ES-I3 (cell line): ENCODE measurements around the gene LCOR.

Experiments used
- H3K36me3 ChIP-seq: 2 replicates; pipeline ENCODE4 v1.6.1; 2013; ENCODE audit warnings: mild to moderate bottlenecking, low read length, control low read depth, moderate library complexity; ENCODE audit not compliant: insufficient read depth
- H3K4me1 ChIP-seq: 2 replicates; pipeline ENCODE4 v1.6.1; 2013; ENCODE audit warnings: mild to moderate bottlenecking, control low read depth, low read length; ENCODE audit not compliant: insufficient read depth
- H3K9ac ChIP-seq: 2 replicates; pipeline ENCODE4 v1.6.1; 2013; ENCODE audit warnings: low read depth, mild to moderate bottlenecking, low read length, moderate library complexity
- H3K9me3 ChIP-seq: 2 replicates; pipeline ENCODE4 v1.6.1; 2013; ENCODE audit warnings: mild to moderate bottlenecking, low read length, moderate library complexity; ENCODE audit not compliant: control insufficient read depth, insufficient read depth

The LCOR gene

GRCh38 chr10:96889415-96890171, 57.5 kb downstream of the LCOR start:
- Histone ChIP-seq H3K36me3 (no peaks in the 10 kb centered on the region), H3K4me1 (peaks cover 5% of the 10 kb centered on the region; the same call in 1 of the 2 replicates)

GRCh38 chr10:96890172-96890513, 58.0 kb downstream of the LCOR start:
- no peaks in the 10 kb centered on the region for H3K36me3 ChIP-seq
- H3K9me3 ChIP-seq: peaks cover 3% of the 10 kb centered on the region; the same call in 1 of the 2 replicates
- H3K4me1 ChIP-seq: peaks cover 5% of the 10 kb centered on the region; the same call in 1 of the 2 replicates
- H3K9ac ChIP-seq: no peak overlapping the region

More at GRCh38 chr10:96889415-96890171, 57.5 kb downstream of the LCOR start:
- H3K9ac ChIP-seq: no peak overlapping the region
- H3K9me3 ChIP-seq: peaks cover 3% of the 10 kb centered on the region; the same call in 1 of the 2 replicates

GRCh38 chr10:96890580-96890979, 58.5 kb downstream of the LCOR start:
- no peaks in the 10 kb centered on the region for H3K36me3 ChIP-seq
- peaks cover 5% of the 10 kb centered on the region; the same call in 1 of the 2 replicates for H3K4me1 ChIP-seq
- H3K9me3 ChIP-seq: peaks cover 3% of the 10 kb centered on the region; the same call in 1 of the 2 replicates
- no peak overlapping the region for H3K9ac ChIP-seq

GRCh38 chr10:96891840-96892239, 59.7 kb downstream of the LCOR start:
- H3K9ac ChIP-seq: no peak overlapping the region
- H3K36me3 ChIP-seq: no peaks in the 10 kb centered on the region
- H3K4me1 ChIP-seq: peaks cover 5% of the 10 kb centered on the region; the same call in 1 of the 2 replicates
- H3K9me3 ChIP-seq: peaks cover 3% of the 10 kb centered on the region; the same call in 1 of the 2 replicates

GRCh38 chr10:96895662-96896424, 63.7 kb downstream of the LCOR start:
- Histone ChIP-seq H3K9ac (no peak overlapping the region), H3K9me3 (peaks cover 3% of the 10 kb centered on the region; the same call in 1 of the 2 replicates), H3K4me1 (no peaks in the 10 kb centered on the region), H3K36me3 (no peaks in the 10 kb centered on the region)

- Histone ChIP-seq H3K9ac (no peak overlapping the region), H3K4me1 (no peaks in the 10 kb centered on the region), H3K9me3 (peaks cover 3% of the 10 kb centered on the region; the same call in 1 of the 2 replicates), H3K36me3 (no peaks in the 10 kb centered on the region)
These were observed 64.9 kb downstream of the LCOR start for GRCh38 chr10:96896884-96897589.

GRCh38 chr10:96902117-96902516, 70.0 kb downstream of the LCOR start:
- no peaks in the 10 kb centered on the region for H3K36me3 ChIP-seq

GRCh38 chr10:96902731-96903358, 70.7 kb downstream of the LCOR start:
- Histone ChIP-seq H3K4me1 (peaks cover 6% of the 10 kb centered on the region; the same call in 1 of the 2 replicates), H3K9ac (no peak overlapping the region), H3K36me3 (no peaks in the 10 kb centered on the region), H3K9me3 (no peaks in the 10 kb centered on the region)

More at GRCh38 chr10:96902117-96902516, 70.0 kb downstream of the LCOR start:
- Histone ChIP-seq H3K4me1 (peaks cover 5% of the 10 kb centered on the region; the same call in 1 of the 2 replicates), H3K9me3 (no peaks in the 10 kb centered on the region), H3K9ac (no peak overlapping the region)

GRCh38 chr10:96904648-96905047, 72.5 kb downstream of the LCOR start:
- Histone ChIP-seq H3K9me3 (no peaks in the 10 kb centered on the region), H3K9ac (no peak overlapping the region), H3K36me3 (no peaks in the 10 kb centered on the region), H3K4me1 (peaks cover 6% of the 10 kb centered on the region; the same call in 1 of the 2 replicates)

- Histone ChIP-seq H3K4me1 (peaks cover 6% of the 10 kb centered on the region; the same call in 1 of the 2 replicates), H3K9me3 (no peaks in the 10 kb centered on the region), H3K36me3 (no peaks in the 10 kb centered on the region), H3K9ac (no peak overlapping the region)
These were observed 74.8 kb downstream of the LCOR start for GRCh38 chr10:96906864-96907263.

- Histone ChIP-seq H3K9me3 (no peaks in the 10 kb centered on the region), H3K36me3 (no peaks in the 10 kb centered on the region; the same call in 1 of the 2 replicates), H3K9ac (no peak overlapping the region), H3K4me1 (peaks cover 6% of the 10 kb centered on the region; the same call in 1 of the 2 replicates)
These were observed 78.6 kb downstream of the LCOR start for GRCh38 chr10:96910488-96911395.

- Histone ChIP-seq H3K9ac (no peak overlapping the region), H3K4me1 (no peaks in the 10 kb centered on the region), H3K36me3 (no peaks in the 10 kb centered on the region; the same call in 1 of the 2 replicates), H3K9me3 (no peaks in the 10 kb centered on the region)
These were observed 80.3 kb downstream of the LCOR start for GRCh38 chr10:96912405-96912804.

GRCh38 chr10:96913906-96914305, 81.8 kb downstream of the LCOR start:
- Histone ChIP-seq H3K4me1 (no peaks in the 10 kb centered on the region), H3K9ac (no peak overlapping the region), H3K9me3 (no peaks in the 10 kb centered on the region), H3K36me3 (no peaks in the 10 kb centered on the region; the same call in 1 of the 2 replicates)
